GM12878 (cell line): ENCODE results near the gene PGC. TPM values are rescaled to one million over a fixed set of nuclear protein-coding genes. Genes with fewer than 3 reads are reported as not detected.

Source experiments
- BCLAF1 ChIP-seq: fragments of 450-650 bp; IDR thresholded peaks from 2 replicates; pipeline ENCODE4 v1.6.1; 2017; ENCODE audit warnings: antibody characterized with exemption, mild to moderate bottlenecking, moderate library complexity
- EZH2 ChIP-seq: IDR thresholded peaks from 2 replicates; pipeline ENCODE4 v1.6.1; 2012; ENCODE audit warnings: low read depth, mild to moderate bottlenecking, control low read depth, inconsistent platforms, low read length, borderline replicate concordance; ENCODE audit not compliant: control insufficient read depth
- FOXK2 ChIP-seq: fragments of 450-650 bp; IDR thresholded peaks from 2 replicates; pipeline ENCODE4 v1.6.1; 2017; ENCODE audit warnings: mild to moderate bottlenecking, moderate library complexity
- FOXM1 ChIP-seq: IDR thresholded peaks from 2 replicates; pipeline ENCODE4 v1.6.1; 2012; ENCODE audit warnings: low read depth, mild to moderate bottlenecking, inconsistent platforms, low read length, moderate library complexity
- HDAC2 ChIP-seq: fragments of 200-600 bp; sonication (generic); IDR thresholded peaks from 2 replicates; pipeline ENCODE4 v1.6.1; 2017
- HDGF ChIP-seq: fragments of 450-650 bp; IDR thresholded peaks from 2 replicates; pipeline ENCODE4 v1.6.1; 2016; ENCODE audit warnings: antibody characterized with exemption
- NFYB ChIP-seq: IDR thresholded peaks from 2 replicates; pipeline ENCODE4 v1.6.1; 2011; ENCODE audit warnings: low read depth, mild to moderate bottlenecking, low read length, improper control_type of control experiment, moderate library complexity; ENCODE audit not compliant: insufficient read depth
- NRF1 ChIP-seq: conservative IDR thresholded peaks from 2 replicates; pipeline ENCODE4 v1.6.1; 2011; ENCODE audit warnings: mild to moderate bottlenecking, low read depth, low read length, improper control_type of control experiment
- POLR2AphosphoS5 ChIP-seq: IDR thresholded peaks from 2 replicates; pipeline ENCODE4 v1.6.1; 2011; ENCODE audit warnings: mild to moderate bottlenecking, low read length, inconsistent platforms
- RAD21 ChIP-seq: IDR thresholded peaks from 2 replicates; pipeline ENCODE4 v1.6.1; 2011; ENCODE audit warnings: mild to moderate bottlenecking, low read depth, low read length, moderate library complexity; ENCODE audit not compliant: insufficient read depth
- REST ChIP-seq: IDR thresholded peaks from 2 replicates; pipeline ENCODE4 v1.6.1; 2012; ENCODE audit warnings: mild to moderate bottlenecking, low read depth, low read length
- SMAD1 ChIP-seq: fragments of 450-650 bp; IDR thresholded peaks from 2 replicates; pipeline ENCODE4 v1.6.1; 2018; ENCODE audit warnings: mild to moderate bottlenecking, low read depth; ENCODE audit not compliant: partially characterized antibody
- TCF7 ChIP-seq: IDR thresholded peaks from 2 replicates; pipeline ENCODE4 v1.6.1; 2014; ENCODE audit warnings: antibody characterized with exemption, borderline replicate concordance
- polyA plus RNA-seq, 11 experiments: library from polyadenylated mRNA; depleted of rRNA in 4 of 11; unstranded in 6 of 11; stranded (reverse) in 5 of 11; fragments of >200 nt; fragmentation: Nextera tagmentation in 4 of 11; fragmentation: Illumina TruSeq in 1 of 11; extraction: Ambion mirVana in 4 of 11; extraction: Trizol in 1 of 11; gene quantifications; 1 replicate in 1 of 11; 2 replicates in 10 of 11; pipeline versions ENCODE4 v1.2.1 to v1.2.3, GENCODE V29; 2011 to 2016; ENCODE audit warnings: inconsistent platforms in 2 of 11, missing spikeins in 2 of 11, low read depth in 1 of 11
- total RNA-seq, 4 experiments: library from RNA; depleted of rRNA in 3 of 4; stranded (reverse); fragments of >200 nt in 3 of 4; fragmentation: Illumina TruSeq in 1 of 4; extraction: Trizol in 1 of 4; gene quantifications; 2 replicates each; pipeline versions ENCODE4 v1.2.1 to v1.2.3, GENCODE V29; 2013 to 2021
- TF ChIP-seq, protein P1 (sequence below): fragments of 450-650 bp; IDR thresholded peaks from 2 replicates; pipeline ENCODE4 v1.6.1; 2016; ENCODE audit warnings: mild to moderate bottlenecking, moderate library complexity, borderline replicate concordance
- TF ChIP-seq, protein P2 (sequence below): IDR thresholded peaks from 2 replicates; pipeline ENCODE4 v1.6.1; 2011; ENCODE audit warnings: borderline replicate concordance, low read depth, mild to moderate bottlenecking, moderate library complexity, low read length; ENCODE audit not compliant: insufficient read depth, poor library complexity, severe bottlenecking
- TF ChIP-seq, protein P3 (sequence below): IDR thresholded peaks from 2 replicates; pipeline ENCODE4 v1.6.1; 2011; ENCODE audit warnings: low read depth, mild to moderate bottlenecking, low read length, moderate library complexity, borderline replicate concordance; ENCODE audit errors: extremely low read depth

The PGC gene
- total and polyA plus RNA-seq, 10 of the 15 experiments (the other 5 are each of a cell fraction or from before 2014, with no cell fraction given): 0.26 TPM; not detected in 9

DNA sequence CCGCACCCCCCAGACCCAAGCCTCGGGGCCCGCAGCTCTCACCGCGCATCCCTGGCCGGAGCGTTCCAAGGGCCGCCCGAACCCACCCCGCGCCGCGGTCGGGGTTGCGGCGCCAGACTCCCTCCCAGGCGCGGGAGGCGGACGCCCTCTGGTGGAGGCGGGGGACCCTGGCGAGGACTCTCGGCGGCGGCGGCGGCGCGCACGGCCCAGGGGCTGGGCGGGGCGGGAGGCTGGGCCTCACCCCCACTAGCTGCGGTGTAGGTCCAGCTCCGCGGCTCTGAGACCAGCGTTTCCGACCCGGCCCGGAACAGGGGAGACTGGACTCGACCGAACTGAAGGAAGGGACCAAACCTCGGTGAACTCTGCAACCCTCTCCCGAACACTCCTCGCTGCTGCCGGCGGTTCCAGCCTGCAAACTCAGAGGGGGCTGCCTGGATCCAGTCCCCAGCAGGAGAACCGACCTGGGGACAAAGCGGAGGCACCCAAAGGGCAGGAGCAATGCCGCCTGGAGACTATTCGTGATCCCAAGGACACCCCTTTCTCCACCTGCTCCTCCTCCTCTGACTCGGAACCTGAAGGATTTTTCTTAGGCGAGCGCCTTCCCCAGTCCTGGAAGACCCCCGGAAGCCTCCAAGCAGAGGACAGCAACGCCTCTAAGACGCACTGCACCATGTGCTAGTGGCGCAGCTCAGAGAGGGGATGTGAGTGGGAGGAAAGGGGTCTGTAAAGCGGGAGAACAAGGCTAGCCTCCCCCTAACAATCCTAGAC is 39.4 kb upstream of the PGC start (continued):
- TF ChIP-seq, protein P1, sequence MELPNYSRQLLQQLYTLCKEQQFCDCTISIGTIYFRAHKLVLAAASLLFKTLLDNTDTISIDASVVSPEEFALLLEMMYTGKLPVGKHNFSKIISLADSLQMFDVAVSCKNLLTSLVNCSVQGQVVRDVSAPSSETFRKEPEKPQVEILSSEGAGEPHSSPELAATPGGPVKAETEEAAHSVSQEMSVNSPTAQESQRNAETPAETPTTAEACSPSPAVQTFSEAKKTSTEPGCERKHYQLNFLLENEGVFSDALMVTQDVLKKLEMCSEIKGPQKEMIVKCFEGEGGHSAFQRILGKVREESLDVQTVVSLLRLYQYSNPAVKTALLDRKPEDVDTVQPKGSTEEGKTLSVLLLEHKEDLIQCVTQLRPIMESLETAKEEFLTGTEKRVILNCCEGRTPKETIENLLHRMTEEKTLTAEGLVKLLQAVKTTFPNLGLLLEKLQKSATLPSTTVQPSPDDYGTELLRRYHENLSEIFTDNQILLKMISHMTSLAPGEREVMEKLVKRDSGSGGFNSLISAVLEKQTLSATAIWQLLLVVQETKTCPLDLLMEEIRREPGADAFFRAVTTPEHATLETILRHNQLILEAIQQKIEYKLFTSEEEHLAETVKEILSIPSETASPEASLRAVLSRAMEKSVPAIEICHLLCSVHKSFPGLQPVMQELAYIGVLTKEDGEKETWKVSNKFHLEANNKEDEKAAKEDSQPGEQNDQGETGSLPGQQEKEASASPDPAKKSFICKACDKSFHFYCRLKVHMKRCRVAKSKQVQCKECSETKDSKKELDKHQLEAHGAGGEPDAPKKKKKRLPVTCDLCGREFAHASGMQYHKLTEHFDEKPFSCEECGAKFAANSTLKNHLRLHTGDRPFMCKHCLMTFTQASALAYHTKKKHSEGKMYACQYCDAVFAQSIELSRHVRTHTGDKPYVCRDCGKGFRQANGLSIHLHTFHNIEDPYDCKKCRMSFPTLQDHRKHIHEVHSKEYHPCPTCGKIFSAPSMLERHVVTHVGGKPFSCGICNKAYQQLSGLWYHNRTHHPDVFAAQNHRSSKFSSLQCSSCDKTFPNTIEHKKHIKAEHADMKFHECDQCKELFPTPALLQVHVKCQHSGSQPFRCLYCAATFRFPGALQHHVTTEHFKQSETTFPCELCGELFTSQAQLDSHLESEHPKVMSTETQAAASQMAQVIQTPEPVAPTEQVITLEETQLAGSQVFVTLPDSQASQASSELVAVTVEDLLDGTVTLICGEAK: no peak
- TF ChIP-seq HDGF (no peak), NFYB (no peak), EZH2 (no peak), RAD21 (peak; percentile 72), HDAC2 (no peak), NRF1 (no peak), POLR2AphosphoS5 (no peak), REST (no peak), FOXM1 (no peak), BCLAF1 (0 out of 2 replicates have a peak, but pooled peaks have one; percentile 17), FOXK2 (no peak), TCF7 (no peak), SMAD1 (no peak)
- TF ChIP-seq, protein P2, sequence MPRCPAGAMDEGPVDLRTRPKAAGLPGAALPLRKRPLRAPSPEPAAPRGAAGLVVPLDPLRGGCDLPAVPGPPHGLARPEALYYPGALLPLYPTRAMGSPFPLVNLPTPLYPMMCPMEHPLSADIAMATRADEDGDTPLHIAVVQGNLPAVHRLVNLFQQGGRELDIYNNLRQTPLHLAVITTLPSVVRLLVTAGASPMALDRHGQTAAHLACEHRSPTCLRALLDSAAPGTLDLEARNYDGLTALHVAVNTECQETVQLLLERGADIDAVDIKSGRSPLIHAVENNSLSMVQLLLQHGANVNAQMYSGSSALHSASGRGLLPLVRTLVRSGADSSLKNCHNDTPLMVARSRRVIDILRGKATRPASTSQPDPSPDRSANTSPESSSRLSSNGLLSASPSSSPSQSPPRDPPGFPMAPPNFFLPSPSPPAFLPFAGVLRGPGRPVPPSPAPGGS: no peak
- TF ChIP-seq, protein P3, sequence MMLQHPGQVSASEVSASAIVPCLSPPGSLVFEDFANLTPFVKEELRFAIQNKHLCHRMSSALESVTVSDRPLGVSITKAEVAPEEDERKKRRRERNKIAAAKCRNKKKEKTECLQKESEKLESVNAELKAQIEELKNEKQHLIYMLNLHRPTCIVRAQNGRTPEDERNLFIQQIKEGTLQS: no peak
